ENCODE measurements around the gene ARHGAP30. TPM values are rescaled to one million over a fixed set of nuclear protein-coding genes. Genes with fewer than 3 reads are reported as not detected.
A peak's percentile ranks its signal among the peaks of the same experiment; 100 is the strongest.

ARHGAP30 gene
- total RNA-seq, 8 experiments from 2014 or later, result 0.64 to 2.8 (median 1.3) TPM

- Histone ChIP-seq H3K27ac (peak within 1 kb of the TSS; percentile 58), H3K4me3 (peak within 1 kb of the TSS; percentile 60 to 72 (median 71)), H3K4me1 (replicated peaks in 1 of 2) (peaks cover 2 to 9% of the 10 kb centered on the region in 2 donors)
- WGBS, 10 experiments, result 0 to 20% (median 15%) methylated on average over 1 to 23 of the region's 71 CpGs; no CpG with 5 or more reads in 5 of the 10 experiments
- in situ Hi-C loops (cut with MboI; ENCODE audit: low pct_unique_long_range_greater_than_20kb in 2 of 9, low sequenced_read_pairs in 9 of 9, unreplicated experiment in 9 of 9), result loop anchor here in 1 of 9 experiments (25.0 kb wide), 1 partner anchor 111 kb away; no protein-coding TSS in a partner anchor
- peak; percentile 51 to 95 (median 93) for ATAC-seq (replicated peaks in 6 of 8)
Observed at GRCh38 chr1:161098210-161099068, 28.7 kb upstream of the ARHGAP30 start, which contains the start of gene KLHDC9. KLHDC9 (plus strand) TSS chr1:161098361; CDS start chr1:161098536, 175 bp downstream.

GRCh38 chr1:161096530-161096929 lies 26.8 kb upstream of the ARHGAP30 start:
- Histone ChIP-seq H3K4me1 (replicated peaks in 1 of 2) (peaks cover 2 to 9% of the 10 kb centered on the region in 2 donors), H3K4me3 (no peak overlapping the region), H3K27ac (no peak overlapping the region)
- WGBS, 10 experiments, result 0 to 100% (median 68%) methylated on average over 1 of the region's 1 CpG; no CpG with 5 or more reads in 2 of the 10 experiments
- in situ Hi-C loops (cut with MboI; ENCODE audit: low pct_unique_long_range_greater_than_20kb in 2 of 9, low sequenced_read_pairs in 9 of 9, unreplicated experiment in 9 of 9), result loop anchor here in 1 of 9 experiments (25.0 kb wide), 1 partner anchor 109 kb away; no protein-coding TSS in a partner anchor
- ATAC-seq (replicated peaks in 6 of 8), result peak in 3 of 8 experiments; percentile 28 to 76 (median 62)

GRCh38 chr1:161096015-161096414 lies 26.3 kb upstream of the ARHGAP30 start:
- no peak overlapping the region for H3K27ac ChIP-seq
- no peak for ATAC-seq (replicated peaks in 6 of 8)
- no peak overlapping the region for H3K4me3 ChIP-seq
- 80 to 100% (median 100%) methylated on average over 1 to 2 of the region's 2 CpGs; no CpG with 5 or more reads in 2 of the 10 experiments for WGBS, 10 experiments
- peaks cover 2 to 9% of the 10 kb centered on the region in 2 donors for H3K4me1 ChIP-seq (replicated peaks in 1 of 2)
- in situ Hi-C loops (cut with MboI; ENCODE audit: low pct_unique_long_range_greater_than_20kb in 2 of 9, low sequenced_read_pairs in 9 of 9, unreplicated experiment in 9 of 9), result loop anchor here in 1 of 9 experiments (25.0 kb wide), 1 partner anchor 109 kb away; no protein-coding TSS in a partner anchor

GRCh38 chr1:161095230-161095629 lies 25.5 kb upstream of the ARHGAP30 start:
- Histone ChIP-seq H3K4me3 (no peak overlapping the region), H3K4me1 (replicated peaks in 1 of 2) (peaks cover 2 to 9% of the 10 kb centered on the region in 2 donors), H3K27ac (no peak overlapping the region)
- in situ Hi-C loops (cut with MboI; ENCODE audit: low pct_unique_long_range_greater_than_20kb in 2 of 9, low sequenced_read_pairs in 9 of 9, unreplicated experiment in 9 of 9), result loop anchor here in 1 of 9 experiments (25.0 kb wide), 1 partner anchor 108 kb away; no protein-coding TSS in a partner anchor
- ATAC-seq (replicated peaks in 6 of 8), result no peak
- WGBS, 10 experiments, result 90 to 100% (median 95%) methylated on average over 1 to 6 of the region's 6 CpGs

GRCh38 chr1:161094481-161094880 lies 24.8 kb upstream of the ARHGAP30 start:
- in situ Hi-C loops (cut with MboI; ENCODE audit: low pct_unique_long_range_greater_than_20kb in 2 of 9, low sequenced_read_pairs in 9 of 9, unreplicated experiment in 9 of 9), result loop anchor here in 1 of 9 experiments (25.0 kb wide), 1 partner anchor 107 kb away; no protein-coding TSS in a partner anchor
- Histone ChIP-seq H3K27ac (no peak overlapping the region), H3K4me1 (replicated peaks in 1 of 2) (peaks cover 2 to 9% of the 10 kb centered on the region in 2 donors), H3K4me3 (no peak overlapping the region)
- no peak for ATAC-seq (replicated peaks in 6 of 8)
- 73 to 100% (median 91%) methylated on average over 1 to 14 of the region's 14 CpGs for WGBS, 10 experiments

GRCh38 chr1:161092621-161093028 lies 22.9 kb upstream of the ARHGAP30 start:
- in situ Hi-C loops (cut with MboI; ENCODE audit: low pct_unique_long_range_greater_than_20kb in 2 of 9, low sequenced_read_pairs in 9 of 9, unreplicated experiment in 9 of 9), result loop anchor here in 1 of 9 experiments (25.0 kb wide), 1 partner anchor 105 kb away; no protein-coding TSS in a partner anchor
- H3K27ac ChIP-seq, result no peak overlapping the region
- WGBS, 10 experiments, result 72 to 100% (median 79%) methylated on average over 1 to 3 of the region's 3 CpGs; no CpG with 5 or more reads in 7 of the 10 experiments
- no peak overlapping the region for H3K4me3 ChIP-seq
- H3K4me1 ChIP-seq (replicated peaks in 1 of 2), result peaks cover 2 to 5% of the 10 kb centered on the region in 2 donors
- no peak for ATAC-seq (replicated peaks in 6 of 8)

- no peak for ATAC-seq (replicated peaks in 6 of 8)
- in situ Hi-C loops (cut with MboI; ENCODE audit: low pct_unique_long_range_greater_than_20kb in 2 of 9, low sequenced_read_pairs in 9 of 9, unreplicated experiment in 9 of 9), result loop anchor here in 1 of 9 experiments (25.0 kb wide), 1 partner anchor 105 kb away; no protein-coding TSS in a partner anchor
- H3K27ac ChIP-seq, result no peak overlapping the region
- no peaks in the 10 kb centered on the region for H3K4me1 ChIP-seq (replicated peaks in 1 of 2)
- H3K4me3 ChIP-seq, result no peak overlapping the region
- WGBS, 10 experiments, result 66 to 100% (median 93%) methylated on average over 1 to 7 of the region's 7 CpGs; no CpG with 5 or more reads in 3 of the 10 experiments
Observed at GRCh38 chr1:161091796-161092507, 22.3 kb upstream of the ARHGAP30 start.

- H3K4me3 ChIP-seq, result no peak overlapping the region
- H3K27ac ChIP-seq, result no peak overlapping the region
- WGBS, 10 experiments, result 76 to 96% (median 83%) methylated on average over 1 to 5 of the region's 5 CpGs; no CpG with 5 or more reads in 4 of the 10 experiments
- in situ Hi-C loops (cut with MboI; ENCODE audit: low pct_unique_long_range_greater_than_20kb in 2 of 9, low sequenced_read_pairs in 9 of 9, unreplicated experiment in 9 of 9), result loop anchor here in 1 of 9 experiments (25.0 kb wide), 1 partner anchor 104 kb away; no protein-coding TSS in a partner anchor
- no peaks in the 10 kb centered on the region for H3K4me1 ChIP-seq (replicated peaks in 1 of 2)
- ATAC-seq (replicated peaks in 6 of 8), result no peak
Observed at GRCh38 chr1:161091093-161091492, 21.4 kb upstream of the ARHGAP30 start.

- WGBS, 10 experiments, result 60 to 100% (median 83%) methylated on average over 1 to 3 of the region's 3 CpGs; no CpG with 5 or more reads in 1 of the 10 experiments
- in situ Hi-C loops (cut with MboI; ENCODE audit: low pct_unique_long_range_greater_than_20kb in 2 of 9, low sequenced_read_pairs in 9 of 9, unreplicated experiment in 9 of 9), result loop anchor here in 1 of 9 experiments (25.0 kb wide), 1 partner anchor 103 kb away; no protein-coding TSS in a partner anchor
- H3K27ac ChIP-seq, result no peak overlapping the region
- H3K4me3 ChIP-seq, result no peak overlapping the region
- ATAC-seq (replicated peaks in 6 of 8), result no peak
- no peaks in the 10 kb centered on the region for H3K4me1 ChIP-seq (replicated peaks in 1 of 2)
Observed at GRCh38 chr1:161090617-161091016, 20.9 kb upstream of the ARHGAP30 start.

GRCh38 chr1:161089938-161090337 lies 20.2 kb upstream of the ARHGAP30 start:
- WGBS, 10 experiments, result 83 to 100% (median 97%) methylated on average over 1 to 5 of the region's 5 CpGs; no CpG with 5 or more reads in 2 of the 10 experiments
- ATAC-seq (replicated peaks in 6 of 8), result no peak
- Histone ChIP-seq H3K4me1 (replicated peaks in 1 of 2) (no peaks in the 10 kb centered on the region), H3K27ac (no peak overlapping the region), H3K4me3 (no peak overlapping the region)
- in situ Hi-C loops (cut with MboI; ENCODE audit: low pct_unique_long_range_greater_than_20kb in 2 of 9, low sequenced_read_pairs in 9 of 9, unreplicated experiment in 9 of 9), result loop anchor here in 1 of 9 experiments (25.0 kb wide), 1 partner anchor 103 kb away; no protein-coding TSS in a partner anchor

- peaks cover 0 to 3% of the 10 kb centered on the region in 2 donors for H3K4me1 ChIP-seq (replicated peaks in 1 of 2)
- no peak within 1 kb of the TSS for H3K27ac ChIP-seq
- no peak within 1 kb of the TSS for H3K4me3 ChIP-seq
- WGBS, 10 experiments, result 60 to 100% (median 75%) methylated on average over 1 to 13 of the region's 22 CpGs; no CpG with 5 or more reads in 5 of the 10 experiments
- in situ Hi-C loops (cut with MboI; ENCODE audit: low pct_unique_long_range_greater_than_20kb in 2 of 9, low sequenced_read_pairs in 9 of 9, unreplicated experiment in 9 of 9), result loop anchor here in 1 of 9 experiments (25.0 kb wide), 1 partner anchor 102 kb away; no protein-coding TSS in a partner anchor
- no peak for ATAC-seq (replicated peaks in 6 of 8)
Observed at GRCh38 chr1:161089251-161089924, 19.7 kb upstream of the ARHGAP30 start, which contains the start of gene NECTIN4. NECTIN4 (minus strand) TSS chr1:161089558; CDS start chr1:161089296, 262 bp downstream.

Measured in motor neuron (in vitro differentiated cells).